HTR-8/SVneo (cell line): ENCODE results near the gene PRKCZ.
A peak's percentile ranks its signal among the peaks of the same experiment; 100 is the strongest.

Source experiments
- DNase-seq: peaks from one replicate; pipeline ENCODE4 v3.0.0; 2011; ENCODE audit warnings: low spot score, mixed read lengths; ENCODE audit not compliant: insufficient read length
- FAIRE-seq: peaks from 2 replicates; lab custom pipeline; 2011; peaks lifted over from hg19 to GRCh38; lab: Jason Lieb, UNC

PRKCZ gene

DNA sequence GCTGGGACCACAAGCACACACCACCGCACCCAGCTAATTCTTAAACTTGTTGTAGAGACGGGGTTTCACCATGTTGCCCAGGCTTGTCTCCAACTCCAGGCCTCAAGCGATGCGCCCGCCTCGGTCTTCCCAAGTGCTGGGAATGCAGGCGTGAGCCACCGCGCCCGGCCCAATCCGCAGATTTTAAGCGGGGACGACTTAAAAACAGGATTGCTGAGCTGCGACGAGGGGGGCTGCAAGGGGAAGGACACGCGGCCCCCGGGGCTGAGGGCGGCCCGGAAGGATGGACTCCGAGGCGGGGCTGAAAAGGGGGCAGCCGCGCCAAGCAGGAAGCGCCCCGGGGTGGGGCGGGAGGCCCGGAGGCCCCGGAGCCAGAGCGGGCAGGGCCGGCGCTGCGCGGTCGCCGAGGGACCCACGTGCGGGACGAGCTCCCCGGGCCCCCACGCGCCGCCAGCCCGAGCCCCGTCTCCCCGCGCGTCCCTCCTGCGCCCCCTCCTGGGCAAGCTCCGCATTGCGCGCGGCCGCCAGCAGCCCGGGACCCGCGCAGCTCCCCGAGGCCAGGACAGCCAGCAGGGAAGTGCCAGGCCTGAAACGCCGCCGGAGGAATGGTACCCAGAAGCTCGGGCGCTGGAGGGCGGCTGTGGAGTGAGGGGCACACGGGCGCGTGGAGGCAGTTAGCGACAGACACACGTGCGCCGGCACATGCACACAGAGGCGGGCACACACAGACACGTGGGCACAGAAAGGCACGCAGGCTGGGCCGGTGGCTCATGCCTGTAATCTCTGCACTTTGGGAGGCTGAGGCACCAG is 5.5 kb upstream of the PRKCZ start:
- FAIRE-seq (peak; percentile 89), DNase-seq (peak; percentile 74)

DNA sequence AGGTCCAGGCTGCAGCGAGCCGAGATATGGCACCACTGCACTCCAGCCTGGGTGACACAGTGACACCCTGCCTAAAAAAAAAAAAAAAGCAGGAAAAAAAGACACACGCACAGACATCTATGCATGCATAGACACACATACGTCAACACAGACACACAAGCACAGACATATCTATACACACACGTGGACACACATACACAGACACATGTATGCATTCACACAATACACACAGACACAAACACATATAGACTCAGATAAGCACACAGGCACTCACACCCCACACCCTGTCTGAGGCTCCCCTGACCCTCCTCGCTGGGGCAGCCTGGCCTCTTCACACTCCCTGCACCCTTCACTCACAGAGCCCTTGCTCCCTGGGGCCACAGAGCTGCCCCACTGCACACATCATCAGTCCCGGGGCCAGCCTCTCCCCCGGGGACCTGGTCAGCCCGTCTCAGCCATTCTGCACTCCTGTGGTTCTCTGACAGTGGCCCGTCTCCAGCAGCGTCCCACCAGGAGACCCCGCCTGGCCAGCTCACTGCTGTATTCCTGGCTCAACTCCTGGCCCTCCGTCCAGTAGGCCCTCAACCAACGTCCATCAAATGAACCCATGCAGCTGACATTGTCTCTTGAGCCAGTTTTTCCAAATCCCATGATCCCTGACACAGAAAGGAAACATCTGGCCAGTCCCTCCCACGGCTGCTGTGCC is 4.6 kb upstream of the PRKCZ start:
- peak; percentile 81 for FAIRE-seq
- DNase-seq, result no peak

DNA sequence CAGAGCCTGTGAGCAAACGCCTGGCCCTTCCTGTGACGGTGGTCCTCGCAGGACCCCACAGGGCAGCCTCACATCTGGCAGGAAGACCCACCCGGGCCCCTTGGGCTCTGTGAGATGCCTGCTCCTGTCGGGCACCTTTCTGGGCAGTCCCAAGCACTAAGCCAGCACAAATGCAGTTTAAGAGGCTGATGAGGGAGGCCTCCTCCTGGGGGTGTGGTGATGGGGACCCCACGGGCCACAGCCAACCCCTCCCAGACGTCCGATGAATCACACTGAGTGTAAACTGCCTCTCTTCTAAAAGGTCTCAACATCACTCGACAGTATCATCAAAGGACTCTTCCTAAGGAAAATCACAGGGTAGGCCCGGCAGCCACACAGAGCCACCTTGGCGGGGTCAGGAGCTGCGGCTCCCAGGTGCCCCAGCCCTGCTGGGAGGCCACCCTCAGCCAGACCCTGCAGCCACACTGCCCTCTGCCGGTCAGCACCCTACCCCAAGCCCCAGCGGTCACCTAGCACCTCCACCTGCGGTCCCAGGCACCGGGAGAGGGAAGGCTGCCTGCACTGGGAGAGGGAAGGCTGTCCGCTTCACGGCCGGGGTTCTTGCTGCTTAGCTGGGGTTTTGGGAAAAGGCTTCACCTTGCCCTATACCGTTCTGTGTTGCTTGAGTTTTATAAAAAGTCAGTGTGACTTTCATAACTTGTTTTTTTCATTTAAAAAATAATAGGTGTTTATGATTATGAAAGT is 3.9 kb upstream of the PRKCZ start:
- DNase-seq, result peak; percentile 30
- FAIRE-seq, result no peak

DNA sequence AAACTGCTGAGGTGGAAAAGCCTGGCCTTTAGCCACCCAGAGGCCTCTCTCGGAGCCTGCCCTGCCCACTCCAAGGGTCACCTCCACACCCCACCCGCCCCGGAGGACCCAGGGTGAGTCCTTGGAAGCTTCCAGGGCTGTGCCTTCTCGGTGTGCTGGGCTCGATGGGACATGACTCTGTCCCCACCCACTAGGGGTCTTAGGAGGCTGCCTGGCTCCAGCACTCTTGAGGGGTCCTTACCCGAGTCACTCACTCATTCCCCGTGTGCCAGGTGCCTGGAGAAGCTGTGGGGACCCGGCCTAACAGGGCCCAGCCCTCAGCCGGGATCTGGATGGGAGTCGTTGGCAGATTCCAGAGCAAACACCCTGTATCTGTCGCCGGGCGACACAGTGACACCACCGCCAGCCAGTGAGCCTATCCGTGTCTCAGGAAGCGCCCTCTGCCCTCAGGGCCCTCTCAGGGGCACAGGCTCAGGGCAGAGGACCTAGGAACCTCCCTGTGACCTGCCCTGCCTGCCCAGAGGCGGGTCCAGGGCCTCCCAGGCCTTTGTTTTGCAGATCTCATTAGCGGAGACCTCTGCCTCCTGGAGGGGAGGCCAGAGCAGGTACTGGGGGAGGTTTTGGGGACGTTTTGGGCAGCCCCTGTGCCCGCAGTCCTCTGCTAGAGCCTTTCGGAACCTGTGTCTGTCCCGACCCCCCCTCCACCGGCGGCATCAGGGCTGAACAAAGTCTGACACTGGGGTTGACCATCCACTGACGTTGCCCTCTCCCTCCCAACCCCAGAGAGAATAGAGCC is 3.1 kb upstream of the PRKCZ start:
- DNase-seq (no peak), FAIRE-seq (no peak)

DNA sequence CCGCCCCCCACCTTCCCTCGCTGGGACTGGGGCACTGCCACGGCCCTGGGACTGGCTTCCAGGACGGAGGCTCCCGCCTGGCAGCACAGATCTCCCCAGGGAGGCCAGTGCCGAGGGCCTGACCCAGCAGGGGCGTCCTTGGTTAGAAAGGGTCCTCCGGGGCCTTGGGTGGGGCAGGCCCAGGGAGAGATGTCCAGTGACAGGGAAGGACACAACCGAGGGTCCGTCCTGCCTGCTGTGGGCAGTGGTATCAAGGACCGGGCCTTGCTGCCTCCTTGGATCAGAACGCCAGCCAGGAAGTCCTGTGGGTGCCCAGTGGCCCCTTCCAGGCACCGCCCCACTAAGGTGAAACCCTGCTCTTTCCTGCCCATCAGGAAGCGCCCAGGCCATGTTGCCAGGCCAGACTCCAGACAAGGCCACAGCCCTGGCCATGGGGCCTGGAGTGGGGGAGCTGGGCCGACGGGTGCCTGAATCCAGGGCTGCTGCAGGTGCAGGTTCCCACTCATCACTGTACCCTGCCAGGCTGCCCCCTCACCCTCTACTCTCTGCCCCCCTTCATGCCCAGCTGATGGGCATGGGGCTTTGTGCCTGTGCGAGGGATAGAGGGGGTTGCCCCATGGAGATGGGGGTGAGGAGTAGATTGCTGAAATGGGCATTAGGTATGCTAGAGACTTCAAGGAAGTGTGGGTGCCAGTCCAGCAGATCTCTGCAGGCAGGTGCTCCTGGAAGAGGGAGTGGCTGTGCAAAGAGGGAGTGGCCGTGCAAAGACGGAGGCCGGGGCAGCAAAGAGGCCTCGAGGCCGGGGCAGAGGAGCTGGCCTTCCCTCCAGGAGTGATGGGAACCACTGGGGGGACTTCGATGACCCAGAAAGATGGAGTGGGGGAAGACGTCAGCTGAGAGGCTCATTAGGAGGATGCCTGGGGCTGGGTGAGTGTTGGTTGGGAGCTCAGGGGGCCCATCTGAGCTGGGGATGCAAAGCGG is 2.2 kb upstream of the PRKCZ start:
- DNase-seq, result no peak
- no peak for FAIRE-seq

DNA sequence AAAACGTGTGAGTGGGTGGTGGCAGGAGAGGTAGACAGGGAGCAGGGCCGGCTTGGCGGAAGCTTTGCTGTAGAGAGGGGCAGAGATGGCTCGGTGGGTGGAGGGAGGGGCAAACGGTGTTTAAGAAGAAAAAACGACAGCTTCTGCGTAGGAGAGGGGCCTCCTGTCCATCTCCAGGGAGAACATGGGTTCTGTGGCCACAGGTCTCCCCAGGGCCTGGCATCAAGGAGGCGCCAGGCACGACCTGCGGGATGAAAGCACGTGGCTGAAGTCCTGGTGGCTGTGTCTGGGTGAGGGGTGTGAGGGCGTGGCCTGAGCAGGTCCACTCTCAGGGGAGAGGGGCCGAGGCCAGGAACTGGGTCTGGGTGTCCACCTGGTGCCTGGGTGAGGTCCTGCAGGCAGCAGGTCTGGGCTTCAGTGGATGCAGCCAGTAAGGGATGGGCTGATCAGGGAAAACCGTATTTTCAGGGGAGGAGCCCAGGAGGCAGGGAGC is 940 bp upstream of the PRKCZ start:
- DNase-seq (peak; percentile 68), FAIRE-seq (peak; percentile 70)

DNA sequence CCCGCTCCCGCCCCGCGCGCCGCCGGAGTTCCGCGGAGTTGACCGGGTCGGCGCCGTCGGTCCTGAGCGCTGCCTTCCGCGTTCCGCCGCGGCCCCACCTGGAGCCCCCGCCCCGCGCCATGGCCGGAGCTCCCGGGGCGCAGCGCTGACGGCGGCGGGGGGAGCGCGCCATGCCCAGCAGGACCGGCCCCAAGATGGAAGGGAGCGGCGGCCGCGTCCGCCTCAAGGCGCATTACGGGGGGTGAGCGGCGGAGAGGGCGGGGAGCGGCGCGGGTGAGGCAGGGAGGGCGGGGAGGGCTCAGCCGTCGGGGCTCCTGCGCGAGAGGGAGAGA is 216 bp downstream of the PRKCZ start:
- peak; percentile 38 for DNase-seq
- FAIRE-seq, result no peak

DNA sequence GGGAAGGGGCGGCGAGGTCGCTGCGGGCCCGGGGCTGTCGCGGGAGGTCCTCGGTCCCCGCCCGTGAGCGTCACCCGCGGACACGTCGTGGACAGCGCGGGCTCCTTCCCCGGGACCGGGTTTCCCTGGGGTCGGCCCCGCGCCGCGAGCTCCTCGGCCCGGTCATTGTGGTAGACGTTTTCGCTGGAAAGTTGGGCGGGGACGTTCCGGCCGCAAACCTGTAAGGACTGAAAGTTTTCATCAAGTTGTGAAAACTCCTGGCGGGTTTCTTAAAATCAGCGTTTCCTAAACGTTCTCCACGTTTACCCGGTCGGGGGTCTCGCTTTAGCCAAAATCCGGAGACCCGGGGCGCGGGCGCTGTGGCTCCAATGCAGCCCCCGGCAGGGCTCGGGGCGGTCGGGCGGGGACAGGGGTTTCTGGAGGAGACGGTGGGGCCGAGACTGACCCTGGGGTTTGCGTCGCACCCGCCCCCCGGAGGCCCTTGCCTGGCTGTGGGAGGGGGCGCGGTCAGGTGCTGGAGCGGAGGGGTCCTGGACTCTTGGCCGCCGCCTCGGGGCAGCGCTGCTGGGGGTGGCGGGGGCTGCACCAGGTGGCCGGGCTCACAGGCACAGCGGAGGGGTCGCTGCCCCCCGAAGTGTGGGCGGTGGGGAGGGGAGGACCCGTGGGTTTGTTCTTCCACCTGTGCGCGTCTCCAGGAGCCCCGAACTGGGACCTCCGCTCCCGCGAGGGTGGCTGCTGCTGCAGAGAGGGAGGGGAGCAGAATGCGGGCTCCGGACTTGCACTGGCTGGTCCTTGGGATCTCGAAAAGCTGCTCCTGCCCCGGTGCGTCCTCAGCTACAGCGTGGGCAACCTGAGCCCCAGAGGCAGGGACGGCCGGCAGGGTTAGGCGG is 827 bp downstream of the PRKCZ start:
- FAIRE-seq (no peak), DNase-seq (no peak)

DNA sequence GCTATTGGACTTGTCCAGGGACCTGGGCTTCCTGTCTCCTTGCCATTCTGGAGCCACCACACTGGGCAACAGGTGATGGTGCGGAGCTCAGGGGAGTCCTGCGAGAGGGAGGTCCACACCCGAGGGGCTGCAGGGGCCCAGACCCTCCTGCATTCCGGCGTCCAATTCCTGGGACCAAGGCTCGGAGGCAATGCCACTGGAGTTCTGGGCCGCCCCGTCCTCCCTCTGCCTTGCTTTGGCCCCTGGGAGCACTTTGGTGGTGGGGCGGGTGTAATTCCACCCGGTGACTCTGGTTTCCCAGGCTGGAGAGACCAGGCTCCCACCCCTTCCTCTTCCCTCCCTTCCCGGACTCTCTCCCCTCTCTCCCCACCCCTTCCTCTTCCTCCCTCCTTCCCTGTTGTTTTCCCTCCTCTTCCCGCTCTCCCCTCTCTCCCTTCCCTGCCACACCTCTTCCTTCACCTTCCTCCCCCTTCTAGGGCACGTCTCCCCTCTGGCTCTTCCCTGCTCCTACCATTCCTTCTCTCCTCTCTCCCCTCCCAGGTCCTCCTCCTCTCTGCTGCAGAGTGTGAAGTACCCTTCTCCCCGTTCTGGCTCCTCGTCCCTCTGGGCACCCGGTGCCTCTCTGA is 2.0 kb downstream of the PRKCZ start:
- no peak for FAIRE-seq
- no peak for DNase-seq

DNA sequence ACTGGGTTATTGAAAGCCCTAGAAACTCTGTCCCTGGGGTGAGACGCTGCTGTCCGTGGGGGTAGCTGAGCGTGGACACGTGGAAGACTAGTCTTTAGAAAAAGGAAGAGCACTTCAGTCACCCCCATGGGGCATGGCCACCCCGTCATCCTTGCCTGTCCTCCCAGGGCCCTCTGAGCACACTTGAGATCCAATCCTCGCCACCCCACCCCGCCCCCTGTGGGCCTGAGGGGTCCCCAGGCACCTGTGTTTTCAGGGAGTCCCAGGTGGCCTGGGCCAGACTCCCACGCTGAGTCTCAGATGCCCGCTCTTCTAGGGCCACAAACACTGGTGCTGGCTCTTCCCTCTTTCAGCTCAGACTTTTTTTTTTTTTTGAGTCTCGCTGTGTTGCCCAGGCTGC is 2.5 kb downstream of the PRKCZ start:
- DNase-seq (no peak), FAIRE-seq (no peak)

DNA sequence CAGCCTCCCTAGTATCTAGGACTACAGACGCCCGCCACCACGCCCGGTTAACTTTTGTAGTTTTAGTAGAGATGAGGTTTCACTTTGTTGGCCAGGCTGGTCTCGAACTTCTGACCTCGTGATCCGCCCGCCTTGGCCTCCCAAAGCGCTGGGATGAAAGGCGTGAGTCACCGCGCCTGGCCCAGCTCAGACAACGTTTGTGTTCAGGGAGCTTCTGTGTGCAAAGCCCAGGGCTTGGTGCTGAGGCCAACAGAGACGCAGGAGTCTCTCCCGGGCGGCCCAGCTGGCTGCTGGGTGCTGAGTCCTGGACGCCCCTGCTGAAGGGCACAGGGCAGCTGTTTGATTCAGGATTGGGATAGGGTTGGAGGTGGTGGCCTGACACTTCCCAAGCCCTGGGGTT is 3.0 kb downstream of the PRKCZ start:
- no peak for FAIRE-seq
- no peak for DNase-seq

DNA sequence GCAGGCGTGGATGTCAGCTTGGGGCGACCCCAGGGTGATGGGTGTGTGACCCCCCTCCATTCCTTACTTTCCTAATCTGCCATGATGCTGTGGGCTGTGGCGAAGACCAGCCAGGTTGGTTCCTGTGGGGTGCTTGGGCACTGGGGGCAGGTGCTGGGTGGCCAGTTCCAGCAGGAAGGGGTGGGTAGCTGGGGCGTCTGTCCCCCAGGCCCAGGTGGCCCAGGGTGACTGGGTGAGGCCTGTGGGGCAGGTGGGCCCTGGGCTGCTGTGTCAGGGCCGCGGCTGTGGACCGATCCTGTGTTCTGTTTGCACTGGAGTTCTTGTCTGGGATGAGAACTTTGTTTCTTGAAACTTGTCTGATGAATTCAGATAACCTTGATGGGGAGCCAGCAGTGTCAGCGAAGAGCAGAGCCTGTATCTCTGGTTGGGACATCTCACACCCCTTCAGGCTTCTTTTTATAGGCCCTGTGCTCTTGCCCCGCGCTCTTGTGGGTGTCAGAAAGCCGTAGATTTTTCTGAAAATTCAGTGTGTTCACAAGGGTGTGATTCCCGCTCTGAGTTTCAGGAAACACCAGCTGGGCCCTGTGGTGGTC is 3.7 kb downstream of the PRKCZ start:
- no peak for FAIRE-seq
- DNase-seq, result no peak

DNA sequence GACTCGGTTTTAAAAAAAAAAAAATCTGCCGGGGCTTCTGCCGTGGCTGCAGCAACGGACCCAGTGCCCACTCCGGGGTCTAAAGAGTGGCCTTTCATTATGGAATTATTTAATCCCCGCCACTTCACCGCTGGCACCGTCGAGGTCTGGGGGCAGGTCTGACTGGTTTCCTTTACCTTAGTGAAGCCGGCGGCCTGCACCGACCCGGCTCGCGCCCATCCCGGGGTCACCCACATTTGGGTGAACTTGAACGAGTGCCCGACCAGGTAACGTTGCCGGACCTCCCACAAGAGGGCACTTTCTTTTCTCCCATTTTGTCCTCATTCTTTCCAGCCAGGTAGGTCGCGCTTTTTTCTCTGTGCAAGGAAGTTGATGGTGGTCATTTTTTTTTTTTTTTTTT is 4.3 kb downstream of the PRKCZ start:
- FAIRE-seq, result no peak
- DNase-seq, result no peak

DNA sequence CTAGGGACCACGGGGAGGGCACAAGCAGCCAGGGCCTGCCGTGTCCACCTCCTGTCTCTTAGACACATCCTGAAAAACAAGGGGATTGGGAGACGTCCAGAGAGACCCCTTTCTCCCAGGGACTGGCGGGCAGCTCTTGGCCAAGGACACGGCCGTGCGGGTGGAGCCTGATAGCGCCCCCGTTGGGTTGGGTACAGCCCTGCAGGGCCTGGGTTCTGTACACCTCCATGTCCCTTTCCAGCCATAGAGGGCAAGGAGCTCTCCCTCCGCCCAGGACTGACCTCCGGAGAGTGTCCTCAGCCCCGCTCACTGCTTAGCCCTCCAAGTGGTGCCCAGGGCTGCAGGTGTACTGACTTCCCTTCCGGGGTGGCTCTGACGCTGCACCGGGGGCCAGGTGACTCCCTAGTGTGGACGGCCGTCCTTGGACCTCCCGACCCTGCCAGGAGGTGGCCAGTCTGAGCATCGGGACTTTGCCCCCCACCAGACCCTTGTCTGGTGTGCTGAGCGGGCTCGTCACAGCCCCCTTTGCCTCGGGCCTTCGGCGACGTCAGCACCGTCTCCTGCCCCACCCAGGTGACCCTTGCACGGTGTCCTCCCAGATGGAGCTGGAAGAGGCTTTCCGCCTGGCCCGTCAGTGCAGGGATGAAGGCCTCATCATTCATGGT is 5.8 kb downstream of the PRKCZ start:
- no peak for FAIRE-seq
- DNase-seq, result no peak

DNA sequence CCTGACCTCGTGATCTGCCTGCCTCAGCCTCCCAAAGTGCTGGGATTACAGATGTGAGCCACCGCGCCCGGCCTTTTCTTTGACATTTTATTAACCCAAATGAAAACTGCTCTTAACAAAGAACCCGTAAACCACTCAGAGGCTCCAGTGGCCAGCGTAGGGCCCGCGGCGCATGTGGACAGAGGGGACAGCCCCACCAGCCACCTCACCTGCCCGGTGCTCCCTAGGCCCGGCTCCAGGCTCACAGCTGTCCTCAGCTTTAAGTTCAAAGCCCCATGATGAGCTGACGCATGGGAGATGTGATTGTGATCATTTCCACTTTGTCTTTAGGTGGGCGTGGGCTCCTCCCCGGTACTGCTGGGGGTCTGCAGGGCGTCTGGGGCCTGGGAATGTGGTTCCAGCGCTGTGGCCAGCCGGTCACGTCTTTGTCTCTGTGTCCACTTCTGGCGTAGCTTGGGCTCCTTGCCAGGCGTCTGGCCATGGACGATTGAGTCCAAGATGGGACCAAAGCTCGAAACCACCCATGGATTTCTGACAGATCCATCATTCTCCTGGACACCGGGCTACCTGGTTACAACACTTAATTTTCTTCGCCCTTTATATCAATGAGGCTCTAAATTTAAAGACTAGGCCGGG is 6.9 kb downstream of the PRKCZ start:
- FAIRE-seq, result no peak
- DNase-seq, result no peak

DNA sequence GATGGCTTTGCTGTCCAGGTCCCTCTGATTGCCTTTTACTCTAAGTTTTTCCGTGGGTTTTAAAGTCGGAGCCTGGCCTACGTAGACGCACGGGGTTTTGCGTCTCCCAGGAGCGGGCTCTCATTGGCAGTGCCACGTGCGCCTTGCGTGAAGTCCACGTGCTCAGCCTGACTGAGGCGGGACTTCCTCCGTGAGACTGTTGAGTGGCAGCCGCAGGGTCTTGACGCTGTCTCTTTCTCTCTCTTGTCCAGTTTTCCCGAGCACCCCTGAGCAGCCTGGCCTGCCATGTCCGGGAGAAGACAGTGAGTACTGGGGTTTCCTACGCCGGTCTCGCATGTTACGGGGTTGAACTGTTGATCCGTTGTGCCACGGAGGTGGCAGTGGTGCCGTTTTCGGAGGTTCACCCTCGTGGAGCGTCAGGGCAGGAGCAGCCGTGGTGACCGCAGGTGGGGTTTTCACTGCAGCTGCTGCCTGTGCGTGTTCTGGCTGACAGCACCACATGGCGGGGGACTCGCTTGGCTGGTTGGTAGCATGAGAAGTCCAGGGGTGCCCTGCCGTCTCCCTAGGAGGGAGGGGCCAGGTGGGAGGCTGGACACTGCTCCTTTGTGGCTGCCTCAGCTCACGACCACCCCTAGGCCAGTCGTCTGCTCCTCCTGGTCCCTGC is 9.2 kb downstream of the PRKCZ start:
- no peak for FAIRE-seq
- no peak for DNase-seq
